Prostate gland (tissue), 2 donors: Measurements from ENCODE around the gene ADARB1. TPM values are rescaled to one million over a fixed set of nuclear protein-coding genes. Genes with fewer than 3 reads are reported as not detected.

Experiments used
- DNase-seq: peaks from one replicate; pipeline ENCODE4 v3.0.0-alpha.2; 2019; ENCODE audit warnings: low spot score
- H3K27ac ChIP-seq, 2 donors: fragments of 200-600 bp; sonication (generic); 2 replicates each; pipeline ENCODE4 v1.5.1; 2017 to 2019
- H3K27me3 ChIP-seq: fragments of 200-600 bp; sonication (generic); replicated peaks from 2 replicates; pipeline ENCODE4 v1.5.1; 2019; ENCODE audit not compliant: insufficient read depth
- H3K36me3 ChIP-seq, 2 donors: fragments of 200-600 bp; sonication (generic); 1 replicate in 1 of 2; 2 replicates in 1 of 2; pipeline versions ENCODE4 v1.5.1 to v1.8.1; 2017 to 2019
- H3K4me1 ChIP-seq: fragments of 200-600 bp; sonication (generic); replicated peaks from 2 replicates; pipeline ENCODE4 v1.5.1; 2019
- H3K4me3 ChIP-seq, 2 donors: fragments of 200-600 bp; sonication (generic); 2 replicates each; pipeline ENCODE4 v1.5.1; 2017 to 2019
- H3K9me3 ChIP-seq: fragments of 200-600 bp; sonication (generic); 2 replicates; pipeline ENCODE4 v1.5.1; 2017
- POLR2A ChIP-seq: fragments of 450-650 bp; IDR thresholded peaks from one replicate; pipeline ENCODE4 v1.6.1; 2016; ENCODE audit warnings: antibody characterized with exemption, mild to moderate bottlenecking
- POLR2AphosphoS5 ChIP-seq: sonication (generic); formaldehyde crosslinking; IDR thresholded peaks from one replicate; pipeline ENCODE4 v1.6.1; 2017; ENCODE audit warnings: antibody characterized with exemption
- WGBS: methylation state at CpG from one replicate; pipeline ENCODE4 v1.1.5; 2018; 5-methylcytosine and 5-hydroxymethylcytosine counted together
- intact Hi-C: fragments of 100-400 bp; cut with DNase I; formaldehyde crosslinking; loops from one replicate; pipeline ENCODE4 v1.14.2; 2022
- total RNA-seq, 2 donors: library from RNA; depleted of rRNA; stranded (reverse); fragments of >200 nt; gene quantifications; one replicate each; pipeline ENCODE4 v1.1.0, GENCODE V29; 2016
- TF ChIP-seq, protein P1 (sequence below), 4 experiments: fragments of 200-600 bp in 2 of 4; fragments of 450-650 bp in 2 of 4; sonication (generic) in 2 of 4; IDR thresholded peaks; 1 replicate in 3 of 4; 2 replicates in 1 of 4; pipeline ENCODE4 v1.5.1; 2016 to 2019; ENCODE audit warnings: antibody characterized with exemption in 4 of 4, mild to moderate bottlenecking in 2 of 4, moderate library complexity in 2 of 4

ADARB1 gene
- total RNA-seq, 2 donors from 2014 or later, result 21.0 to 30.9 TPM

DNA sequence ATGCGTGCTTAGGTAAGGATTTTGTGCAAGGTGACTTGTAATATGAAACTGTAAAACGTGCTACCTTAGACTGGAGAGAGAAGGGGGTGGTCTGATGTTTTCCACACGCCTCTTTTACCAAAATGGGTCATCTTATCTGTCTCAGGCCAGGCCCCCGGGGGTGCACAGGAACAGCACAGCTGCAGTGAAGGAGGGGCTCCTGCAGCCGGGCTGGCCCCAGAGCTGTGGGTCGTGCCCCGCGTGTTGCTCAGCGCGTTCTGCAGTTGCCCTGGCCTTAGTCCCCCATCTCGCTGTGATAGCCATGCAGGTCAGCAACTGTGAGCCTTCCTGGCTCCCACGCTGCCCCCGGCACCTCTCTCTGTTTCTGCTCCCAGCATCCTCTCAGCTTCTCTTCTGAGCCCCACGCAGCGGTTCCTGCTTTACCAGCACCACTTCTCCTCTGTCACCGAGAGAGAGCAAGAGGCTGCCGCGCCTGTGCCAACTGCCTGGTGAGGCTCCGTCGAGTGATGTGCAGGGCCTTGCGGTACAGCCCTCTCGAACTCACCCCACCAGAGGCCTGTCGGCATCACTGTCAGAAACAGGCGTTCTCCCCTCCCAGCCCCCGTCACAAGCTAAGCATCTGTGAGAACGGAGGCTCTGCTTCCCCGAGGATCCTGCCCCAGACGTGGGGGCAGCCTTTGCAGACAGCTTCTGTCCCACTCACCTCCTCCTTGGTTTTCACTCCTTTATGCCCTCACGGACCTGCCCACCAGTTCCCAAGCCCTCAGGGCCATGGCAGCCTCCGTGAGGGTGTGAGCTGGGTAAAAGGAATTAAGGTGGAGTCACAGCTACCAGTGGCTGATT is 73.3 kb downstream of the ADARB1 start:
- Histone ChIP-seq H3K4me1 (no peaks in the 10 kb centered on the region), H3K27me3 (no peaks in the 10 kb centered on the region), H3K36me3 (no peaks in the 10 kb centered on the region), H3K27ac (no peak overlapping the region), H3K4me3 (no peak overlapping the region), H3K9me3 (no peaks in the 10 kb centered on the region)
- DNase-seq, result no peak
- TF ChIP-seq, protein P1, sequence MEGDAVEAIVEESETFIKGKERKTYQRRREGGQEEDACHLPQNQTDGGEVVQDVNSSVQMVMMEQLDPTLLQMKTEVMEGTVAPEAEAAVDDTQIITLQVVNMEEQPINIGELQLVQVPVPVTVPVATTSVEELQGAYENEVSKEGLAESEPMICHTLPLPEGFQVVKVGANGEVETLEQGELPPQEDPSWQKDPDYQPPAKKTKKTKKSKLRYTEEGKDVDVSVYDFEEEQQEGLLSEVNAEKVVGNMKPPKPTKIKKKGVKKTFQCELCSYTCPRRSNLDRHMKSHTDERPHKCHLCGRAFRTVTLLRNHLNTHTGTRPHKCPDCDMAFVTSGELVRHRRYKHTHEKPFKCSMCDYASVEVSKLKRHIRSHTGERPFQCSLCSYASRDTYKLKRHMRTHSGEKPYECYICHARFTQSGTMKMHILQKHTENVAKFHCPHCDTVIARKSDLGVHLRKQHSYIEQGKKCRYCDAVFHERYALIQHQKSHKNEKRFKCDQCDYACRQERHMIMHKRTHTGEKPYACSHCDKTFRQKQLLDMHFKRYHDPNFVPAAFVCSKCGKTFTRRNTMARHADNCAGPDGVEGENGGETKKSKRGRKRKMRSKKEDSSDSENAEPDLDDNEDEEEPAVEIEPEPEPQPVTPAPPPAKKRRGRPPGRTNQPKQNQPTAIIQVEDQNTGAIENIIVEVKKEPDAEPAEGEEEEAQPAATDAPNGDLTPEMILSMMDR (IDR thresholded peaks at IDR 0.05), result no peak
- TF ChIP-seq POLR2A (no peak), POLR2AphosphoS5 (no peak)
- WGBS, result 89% methylated on average over 30 of the region's 30 CpGs
- intact Hi-C loops, result loop anchor here (10.0 kb wide), 2 partner anchors 57 to 137 kb away; partner anchors contain the start of gene POFUT2

DNA sequence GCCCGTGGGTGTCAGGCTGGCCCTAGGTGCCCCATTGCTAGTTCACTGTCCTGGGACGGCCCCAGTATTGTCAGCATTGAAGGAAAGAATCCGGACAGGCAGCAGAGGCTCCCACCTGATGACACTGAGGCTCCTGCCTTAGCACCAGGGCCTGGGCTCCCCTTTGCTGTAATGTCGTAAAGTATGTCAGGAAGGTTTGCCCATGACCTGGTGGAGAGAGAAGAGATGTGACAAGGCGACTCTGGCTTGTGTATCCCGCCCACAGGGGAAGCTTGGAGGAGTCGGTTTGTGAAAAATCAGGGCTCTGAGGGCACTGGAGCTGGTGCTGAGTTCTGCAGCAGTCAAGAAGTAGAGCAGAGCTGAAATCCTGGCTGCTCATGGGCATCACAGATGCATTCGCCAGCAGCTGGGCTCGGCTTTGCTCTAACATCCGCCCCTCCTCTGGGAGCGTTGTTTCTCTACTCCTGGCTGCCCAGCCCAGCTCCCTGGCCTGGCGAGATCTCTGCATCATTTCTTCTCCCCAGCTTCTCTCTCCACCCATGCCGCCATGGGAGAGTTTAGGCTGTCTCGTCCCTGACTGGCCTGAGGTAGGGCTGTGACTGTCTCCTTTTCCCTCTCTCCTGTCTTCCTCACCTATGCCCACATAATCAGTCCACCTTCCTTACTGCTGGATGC is 74.1 kb downstream of the ADARB1 start:
- intact Hi-C loops, result loop anchor here (10.0 kb wide), 2 partner anchors 56 to 136 kb away; partner anchors contain the start of gene POFUT2
- H3K27me3 ChIP-seq, result no peaks in the 10 kb centered on the region
- no peak overlapping the region for H3K27ac ChIP-seq
- no peaks in the 10 kb centered on the region for H3K4me1 ChIP-seq
- 93% methylated on average over 14 of the region's 14 CpGs for WGBS
- DNase-seq, result no peak
- no peaks in the 10 kb centered on the region for H3K9me3 ChIP-seq
- TF ChIP-seq, protein P1 (IDR thresholded peaks at IDR 0.05), result no peak
- TF ChIP-seq POLR2A, result no peak
- TF ChIP-seq POLR2AphosphoS5, result no peak
- H3K4me3 ChIP-seq, result no peak overlapping the region
- no peaks in the 10 kb centered on the region for H3K36me3 ChIP-seq

DNA sequence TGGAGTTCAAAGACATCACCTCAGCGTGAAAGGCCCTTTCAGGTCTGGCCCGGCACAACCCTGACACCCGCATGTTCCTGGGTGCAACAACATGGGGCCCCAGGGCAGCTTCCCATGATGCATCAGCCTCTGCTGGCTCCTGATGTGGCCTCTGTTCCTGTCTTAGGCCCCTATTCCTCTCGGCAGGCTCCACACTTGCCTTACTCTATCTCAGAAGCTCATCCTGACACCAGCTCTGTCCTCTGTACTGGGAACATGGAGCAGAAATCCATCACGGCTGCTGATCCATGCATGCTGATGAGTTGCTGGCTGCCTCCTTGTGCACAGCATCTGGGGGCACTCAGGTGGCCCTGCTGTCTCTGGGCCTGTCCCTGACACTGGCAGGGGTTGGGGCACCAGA is 74.6 kb downstream of the ADARB1 start:
- Histone ChIP-seq H3K4me3 (no peak overlapping the region), H3K9me3 (no peaks in the 10 kb centered on the region), H3K4me1 (no peaks in the 10 kb centered on the region), H3K27ac (no peak overlapping the region), H3K27me3 (no peaks in the 10 kb centered on the region), H3K36me3 (no peaks in the 10 kb centered on the region)
- intact Hi-C loops, result loop anchor here (10.0 kb wide), 2 partner anchors 56 to 136 kb away; partner anchors contain the start of gene POFUT2
- 86% methylated on average over 5 of the region's 5 CpGs for WGBS
- TF ChIP-seq, protein P1 (IDR thresholded peaks at IDR 0.05), result no peak
- TF ChIP-seq POLR2AphosphoS5 (no peak), POLR2A (no peak)
- DNase-seq, result no peak

DNA sequence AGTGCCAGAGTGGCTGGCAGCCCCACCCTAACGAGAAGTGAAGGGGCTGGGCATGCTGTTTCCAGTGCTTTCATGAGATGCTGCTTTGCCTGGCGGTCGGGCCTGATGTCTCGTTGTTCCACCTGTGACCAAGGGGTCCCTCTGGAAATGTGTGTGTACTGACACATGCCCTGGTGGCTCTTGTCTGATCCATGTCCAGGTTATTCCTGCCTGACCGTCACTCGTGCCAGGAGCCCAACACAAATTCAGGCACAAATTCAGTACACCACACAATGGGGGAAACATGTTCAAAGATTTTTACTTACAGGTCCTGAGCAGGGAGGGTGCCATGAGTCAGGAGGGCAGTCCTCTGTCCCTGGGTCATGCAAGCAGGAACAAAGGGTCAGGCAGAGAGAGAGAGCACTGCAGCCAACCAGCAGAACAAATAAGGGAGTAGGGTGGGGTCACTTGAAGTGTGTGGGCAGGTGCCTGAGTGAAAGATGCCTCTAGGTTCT is 76.3 kb downstream of the ADARB1 start:
- intact Hi-C loops, result no loop called here
- H3K4me3 ChIP-seq, result no peak overlapping the region
- H3K9me3 ChIP-seq, result no peaks in the 10 kb centered on the region
- no peaks in the 10 kb centered on the region for H3K27me3 ChIP-seq
- 93% methylated on average over 6 of the region's 6 CpGs for WGBS
- no peak overlapping the region for H3K27ac ChIP-seq
- H3K36me3 ChIP-seq, result no peaks in the 10 kb centered on the region
- no peaks in the 10 kb centered on the region for H3K4me1 ChIP-seq
- no peak for TF ChIP-seq POLR2AphosphoS5
- TF ChIP-seq, protein P1 (IDR thresholded peaks at IDR 0.05), result no peak
- TF ChIP-seq POLR2A, result no peak
- DNase-seq, result no peak
